Mucosa of rectum (tissue), 2 donors: ENCODE measurements around the gene ZNF10.
A peak's percentile ranks its signal among the peaks of the same experiment; 100 is the strongest.

Source experiments
- H3K27ac ChIP-seq, 2 donors: one replicate each; pipeline ENCODE4 v1.7.0; 2013; ENCODE audit warnings: inconsistent platforms in 2 of 2, low read depth in 2 of 2, low read length in 2 of 2
- H3K27me3 ChIP-seq, 2 donors: one replicate each; pipeline ENCODE4 v1.7.0; 2013; ENCODE audit warnings: low read length in 2 of 2; ENCODE audit not compliant: control insufficient read depth in 2 of 2, insufficient read depth in 2 of 2
- H3K36me3 ChIP-seq, 2 donors: one replicate each; pipeline ENCODE4 v1.7.0; 2013; ENCODE audit warnings: low read length in 2 of 2; ENCODE audit not compliant: control insufficient read depth in 2 of 2, insufficient read depth in 2 of 2
- H3K4me1 ChIP-seq, 2 donors: one replicate each; pipeline ENCODE4 v1.7.0; 2013; ENCODE audit warnings: low read length in 2 of 2, mild to moderate bottlenecking in 1 of 2; ENCODE audit not compliant: control insufficient read depth in 2 of 2, insufficient read depth in 2 of 2
- H3K4me3 ChIP-seq, 2 donors: one replicate each; pipeline ENCODE4 v1.7.0; 2013; ENCODE audit warnings: low read length in 2 of 2
- H3K9ac ChIP-seq, 2 donors: one replicate each; pipeline ENCODE4 v1.7.0; 2013; ENCODE audit warnings: low read length in 2 of 2, low read depth in 1 of 2, mild to moderate bottlenecking in 1 of 2
- H3K9me3 ChIP-seq, 2 donors: one replicate each; pipeline ENCODE4 v1.7.0; 2013; ENCODE audit warnings: low read length in 2 of 2; ENCODE audit not compliant: control insufficient read depth in 2 of 2
- donor health status: healthy.
- donor health status: Normal muscosa, but diverticular disease.

ZNF10 gene

DNA sequence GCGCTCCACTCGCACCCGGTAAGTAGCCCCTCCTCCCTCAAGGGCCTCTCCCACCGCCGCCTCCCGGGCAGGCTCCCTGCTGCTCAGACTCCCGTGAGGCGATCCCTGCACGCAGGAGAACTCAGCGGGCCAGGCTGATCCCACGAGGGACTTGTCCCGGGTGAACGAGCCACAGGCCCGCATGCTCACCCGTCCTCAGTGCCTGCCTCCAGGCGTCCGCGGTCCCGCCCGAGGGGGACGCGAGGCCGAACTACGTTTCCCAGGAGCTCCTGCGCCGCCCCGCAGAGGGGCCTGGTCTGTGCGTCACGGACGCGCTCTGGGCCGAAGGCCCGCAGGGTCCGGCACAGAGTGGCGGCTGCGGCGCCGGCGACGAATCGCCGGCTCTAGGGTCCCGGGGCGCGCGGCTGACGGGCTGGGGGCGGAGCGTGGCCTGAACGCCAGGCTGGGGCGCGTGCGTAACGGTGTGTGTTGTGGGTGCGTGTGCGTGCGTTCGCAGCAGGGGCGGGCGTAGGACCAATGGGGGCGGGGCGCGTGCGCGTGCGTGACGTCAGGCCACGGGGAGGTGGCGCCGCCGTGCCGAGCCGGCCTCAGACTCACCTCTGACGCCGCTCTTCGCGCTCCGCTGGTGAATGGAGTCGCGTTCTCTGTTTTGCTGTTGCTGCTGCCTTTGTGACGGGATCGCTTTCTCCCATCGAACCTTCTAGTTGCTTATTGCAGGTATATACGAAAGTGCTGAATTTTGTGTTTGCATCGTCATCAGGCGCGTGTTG, at the start of gene ZNF10, which contains the start of gene ZNF891:
Gene ZNF10 (plus strand): TSS at position 590 of the 770 bp plus-strand sequence. CDS start 13,866 bp downstream, outside the sequence.
Gene ZNF891 (minus strand): TSS at position 237 of the 770 bp plus-strand sequence. CDS start 8,356 bp downstream, outside the sequence.
- Histone ChIP-seq H3K36me3 (peaks cover 14 to 22% of the 10 kb centered on the region in 2 donors), H3K9ac (peak within 1 kb of the TSS; percentile 77 to 87), H3K9me3 (peaks cover 22 to 38% of the 10 kb centered on the region in 2 donors)

DNA sequence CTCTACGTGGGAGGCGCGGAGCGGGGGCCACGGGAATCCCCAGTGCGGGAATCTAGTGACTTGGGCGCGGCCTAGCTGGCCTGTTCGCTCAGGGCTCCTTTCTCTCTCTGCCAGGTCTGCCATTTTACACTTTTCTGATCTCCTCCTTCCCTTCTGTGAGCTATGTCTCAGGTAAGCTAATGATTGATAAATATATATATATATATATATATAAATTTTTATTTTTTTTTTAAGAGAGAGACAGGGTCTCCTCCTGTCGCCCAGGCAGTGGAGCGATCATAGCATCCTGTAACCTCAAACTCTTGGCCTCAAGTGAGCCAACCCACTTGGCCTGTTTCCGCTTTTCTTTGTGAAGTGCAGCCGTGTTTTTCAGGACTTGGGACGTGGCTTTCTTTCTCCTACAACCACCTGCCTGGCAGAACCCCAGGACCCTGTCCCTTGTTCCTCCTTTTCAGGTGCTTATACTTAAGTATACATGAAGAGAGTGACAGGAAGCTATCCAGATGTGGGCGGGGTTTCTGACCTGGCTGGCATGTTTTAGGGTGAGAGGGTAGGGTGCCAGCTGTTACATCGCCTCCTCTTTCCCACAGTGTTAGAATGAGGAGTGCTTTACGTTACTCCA, 49.2 kb upstream of the ZNF10 start:
- Histone ChIP-seq H3K4me3 (peak overlapping the region; percentile 87 to 96), H3K9me3 (peaks cover 55 to 56% of the 10 kb centered on the region in 2 donors), H3K36me3 (peaks cover 34 to 44% of the 10 kb centered on the region in 2 donors), H3K4me1 (peaks cover 0 to 11% of the 10 kb centered on the region in 2 donors), H3K27ac (peak overlapping the region; percentile 99), H3K9ac (peak overlapping the region; percentile 90), H3K27me3 (no peaks in the 10 kb centered on the region)

More for the DNA sequence above, at the start of gene ZNF10, which contains the start of gene ZNF891:
- peak within 1 kb of the TSS; percentile 88 to 96 for H3K27ac ChIP-seq
- H3K27me3 ChIP-seq = no peaks in the 10 kb centered on the region
- H3K4me1 ChIP-seq = peaks cover 0 to 2% of the 10 kb centered on the region in 2 donors
- H3K4me3 ChIP-seq = peak within 1 kb of the TSS; percentile 89 to 98

DNA sequence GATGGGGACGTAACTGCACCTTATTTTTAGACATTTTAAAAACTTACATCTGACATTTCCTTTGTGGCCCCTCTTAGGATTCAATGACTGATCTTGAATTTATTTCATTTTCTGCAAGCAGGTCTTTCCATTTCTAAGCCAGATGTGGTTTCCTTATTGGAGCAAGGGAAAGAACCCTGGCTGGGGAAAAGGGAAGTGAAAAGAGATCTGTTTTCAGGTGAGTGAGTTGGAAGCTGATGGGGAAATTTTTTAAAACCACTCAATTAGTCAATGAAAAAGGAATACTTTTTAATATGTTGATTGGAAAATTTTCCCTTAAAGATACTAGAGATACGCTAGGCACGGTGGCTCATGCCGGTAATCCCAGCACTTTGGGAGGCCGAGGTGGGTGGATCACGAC, 47.1 kb upstream of the ZNF10 start:
- peaks cover 47 to 60% of the 10 kb centered on the region in 2 donors for H3K36me3 ChIP-seq
- no peak overlapping the region for H3K9ac ChIP-seq
- peaks cover 0 to 11% of the 10 kb centered on the region in 2 donors for H3K4me1 ChIP-seq
- H3K4me3 ChIP-seq = peak overlapping the region in 1 of 2 donors; percentile 32
- peaks cover 53 to 62% of the 10 kb centered on the region in 2 donors for H3K9me3 ChIP-seq
- H3K27ac ChIP-seq = no peak overlapping the region
- no peaks in the 10 kb centered on the region for H3K27me3 ChIP-seq

- Histone ChIP-seq H3K9ac (no peak overlapping the region), H3K27me3 (no peaks in the 10 kb centered on the region), H3K4me3 (peak overlapping the region in 1 of 2 donors; percentile 11), H3K9me3 (peaks cover 73 to 83% of the 10 kb centered on the region in 2 donors), H3K4me1 (no peaks in the 10 kb centered on the region), H3K36me3 (peaks cover 39 to 55% of the 10 kb centered on the region in 2 donors), H3K27ac (no peak overlapping the region)
Observed at GRCh38 chr12:133105620-133106019, 24.8 kb upstream of the ZNF10 start.

- H3K27ac ChIP-seq = no peak overlapping the region
- H3K4me3 ChIP-seq = peak overlapping the region in 1 of 2 donors; percentile 39
- H3K27me3 ChIP-seq = no peaks in the 10 kb centered on the region
- H3K36me3 ChIP-seq = peaks cover 32 to 49% of the 10 kb centered on the region in 2 donors
- H3K4me1 ChIP-seq = no peaks in the 10 kb centered on the region
- H3K9ac ChIP-seq = no peak overlapping the region
- H3K9me3 ChIP-seq = peaks cover 69 to 80% of the 10 kb centered on the region in 2 donors
Observed at GRCh38 chr12:133106253-133106652, 24.2 kb upstream of the ZNF10 start.

GRCh38 chr12:133107121-133107520, 23.3 kb upstream of the ZNF10 start:
- Histone ChIP-seq H3K4me3 (peak overlapping the region in 1 of 2 donors; percentile 39), H3K9ac (no peak overlapping the region), H3K27me3 (no peaks in the 10 kb centered on the region), H3K4me1 (no peaks in the 10 kb centered on the region), H3K27ac (no peak overlapping the region), H3K9me3 (peaks cover 66 to 77% of the 10 kb centered on the region in 2 donors), H3K36me3 (peaks cover 25 to 42% of the 10 kb centered on the region in 2 donors)

GRCh38 chr12:133108150-133108549, 22.3 kb upstream of the ZNF10 start:
- H3K27me3 ChIP-seq = no peaks in the 10 kb centered on the region
- peaks cover 24 to 35% of the 10 kb centered on the region in 2 donors for H3K36me3 ChIP-seq
- H3K27ac ChIP-seq = no peak overlapping the region
- H3K9me3 ChIP-seq = peaks cover 59 to 69% of the 10 kb centered on the region in 2 donors
- H3K4me1 ChIP-seq = no peaks in the 10 kb centered on the region
- H3K4me3 ChIP-seq = peak overlapping the region in 1 of 2 donors; percentile 15
- H3K9ac ChIP-seq = no peak overlapping the region

- H3K9ac ChIP-seq = no peak overlapping the region
- H3K4me1 ChIP-seq = no peaks in the 10 kb centered on the region
- H3K27me3 ChIP-seq = no peaks in the 10 kb centered on the region
- no peak overlapping the region for H3K4me3 ChIP-seq
- H3K27ac ChIP-seq = no peak overlapping the region
- peaks cover 17 to 31% of the 10 kb centered on the region in 2 donors for H3K36me3 ChIP-seq
- peaks cover 67 to 82% of the 10 kb centered on the region in 2 donors for H3K9me3 ChIP-seq
Observed at GRCh38 chr12:133120385-133121191, 9.8 kb upstream of the ZNF10 start.

GRCh38 chr12:133124674-133125073, 5.8 kb upstream of the ZNF10 start:
- no peaks in the 10 kb centered on the region for H3K27me3 ChIP-seq
- H3K9ac ChIP-seq = no peak overlapping the region
- no peak overlapping the region for H3K27ac ChIP-seq
- no peaks in the 10 kb centered on the region for H3K4me1 ChIP-seq
- H3K9me3 ChIP-seq = peaks cover 58 to 62% of the 10 kb centered on the region in 2 donors
- H3K4me3 ChIP-seq = no peak overlapping the region
- H3K36me3 ChIP-seq = peaks cover 21 to 30% of the 10 kb centered on the region in 2 donors
